Neural cell (in vitro differentiated cells): ENCODE results near the gene FOXC2. TPM values are rescaled to one million over a fixed set of nuclear protein-coding genes. Genes with fewer than 3 reads are reported as not detected.

Experiments used
- H2AFZ ChIP-seq: fragments of 200-600, 300-800 bp; sonication (generic), shearing (Covaris generic); 2 replicates; pipeline ENCODE4 v1.6.0; 2014; ENCODE audit warnings: low read depth, mild to moderate bottlenecking, antibody characterized with exemption, low read length, moderate library complexity
- H3F3A ChIP-seq: fragments of 200-600 bp; shearing (Covaris generic); 2 replicates; pipeline ENCODE4 v1.6.1; 2016; ENCODE audit warnings: mild to moderate bottlenecking, moderate library complexity, mixed read lengths, antibody characterized with exemption, low read length; ENCODE audit not compliant: insufficient read depth, poor library complexity, severe bottlenecking
- H3K27ac ChIP-seq: fragments of 200-600, 300-800 bp; sonication (generic), shearing (Covaris generic); 2 replicates; pipeline ENCODE4 v1.5.1; 2014; ENCODE audit warnings: mild to moderate bottlenecking, low read length, moderate library complexity
- H3K27me3 ChIP-seq: fragments of 300-800, 200-600 bp; sonication (generic), shearing (Covaris generic); 2 replicates; pipeline ENCODE4 v1.6.0; 2014; ENCODE audit warnings: mild to moderate bottlenecking, low read depth, low read length, moderate library complexity; ENCODE audit not compliant: insufficient read depth
- H3K36me3 ChIP-seq: fragments of 300-800, 200-600 bp; sonication (generic), shearing (Covaris generic); 2 replicates; pipeline ENCODE4 v1.5.1; 2014; ENCODE audit warnings: mild to moderate bottlenecking, antibody characterized with exemption, low read length, moderate library complexity; ENCODE audit not compliant: insufficient read depth
- H3K4me2 ChIP-seq: fragments of 300-800, 200-600 bp; sonication (generic), shearing (Covaris generic); 2 replicates; pipeline ENCODE4 v1.6.0; 2014; ENCODE audit warnings: mild to moderate bottlenecking, low read length
- H3K4me3 ChIP-seq: fragments of 300-800, 200-600 bp; sonication (generic), shearing (Covaris generic); 2 replicates; pipeline ENCODE4 v1.5.1; 2014; ENCODE audit warnings: mild to moderate bottlenecking, low read length, moderate library complexity
- H3K79me2 ChIP-seq: fragments of 200-600 bp; shearing (Covaris generic); replicated peaks from 2 replicates; pipeline ENCODE4 v1.6.0; 2014; ENCODE audit warnings: mild to moderate bottlenecking, low read length, moderate library complexity; ENCODE audit not compliant: insufficient read depth
- H3K9ac ChIP-seq: fragments of 300-800, 200-600 bp; sonication (generic), shearing (Covaris generic); 2 replicates; pipeline ENCODE4 v1.6.1; 2016; ENCODE audit warnings: mild to moderate bottlenecking, low read length, mixed read lengths
- H3K9me2 ChIP-seq: fragments of 200-600 bp; shearing (Covaris generic); 2 replicates; pipeline ENCODE4 v1.6.1; 2016; ENCODE audit warnings: mild to moderate bottlenecking, low read length, mixed read lengths; ENCODE audit not compliant: insufficient read depth
- H3K9me3 ChIP-seq: fragments of 200-600, 300-800 bp; sonication (generic), shearing (Covaris generic); 2 replicates; pipeline ENCODE4 v1.6.1; 2016; ENCODE audit warnings: mild to moderate bottlenecking, mixed run types, low read length, moderate library complexity, mixed read lengths
- H4K20me1 ChIP-seq: fragments of 200-600 bp; shearing (Covaris generic); 2 replicates; pipeline ENCODE4 v1.6.1; 2016; ENCODE audit warnings: mild to moderate bottlenecking, mixed run types; ENCODE audit not compliant: insufficient read depth
- CTCF ChIP-seq: fragments of 450-650 bp; IDR thresholded peaks from 2 replicates; pipeline ENCODE4 v1.5.1; 2014; ENCODE audit warnings: antibody characterized with exemption, mild to moderate bottlenecking, moderate library complexity; ENCODE audit not compliant: poor library complexity, severe bottlenecking
- EP300 ChIP-seq: fragments of 450-650 bp; conservative IDR thresholded peaks from 2 replicates; pipeline ENCODE4 v1.6.1; 2014; ENCODE audit warnings: antibody characterized with exemption, mild to moderate bottlenecking, moderate library complexity; ENCODE audit not compliant: poor library complexity, severe bottlenecking
- EZH2 ChIP-seq: fragments of 200-600, 300-800 bp; shearing (Covaris generic), sonication (generic); IDR thresholded peaks from 2 replicates; pipeline ENCODE4 v1.6.1; 2014; ENCODE audit warnings: antibody characterized with exemption, low read length, borderline replicate concordance, mild to moderate bottlenecking; ENCODE audit not compliant: insufficient read depth, poor library complexity, severe bottlenecking
- MXI1 ChIP-seq: fragments of 450-650 bp; conservative IDR thresholded peaks from 2 replicates; pipeline ENCODE4 v1.6.1; 2014; ENCODE audit warnings: antibody characterized with exemption, mild to moderate bottlenecking; ENCODE audit not compliant: poor library complexity, severe bottlenecking
- POLR2AphosphoS5 ChIP-seq: IDR thresholded peaks from 2 replicates; pipeline ENCODE4 v1.6.1; 2012
- RAD21 ChIP-seq: fragments of 450-650 bp; conservative IDR thresholded peaks from 2 replicates; pipeline ENCODE4 v1.6.1; 2014; ENCODE audit warnings: antibody characterized with exemption, mild to moderate bottlenecking, moderate library complexity
- REST ChIP-seq: IDR thresholded peaks from 2 replicates; pipeline ENCODE4 v1.6.1; 2012; ENCODE audit warnings: borderline replicate concordance
- SMC3 ChIP-seq: fragments of 450-650 bp; conservative IDR thresholded peaks from 2 replicates; pipeline ENCODE4 v1.6.1; 2014; ENCODE audit warnings: antibody characterized with exemption, mild to moderate bottlenecking, moderate library complexity; ENCODE audit not compliant: poor library complexity
- TAF1 ChIP-seq: IDR thresholded peaks from 2 replicates; pipeline ENCODE4 v1.6.1; 2012; ENCODE audit warnings: low read depth
- polyA plus RNA-seq: library from polyadenylated mRNA; depleted of rRNA; stranded (reverse); fragments of >200 nt; gene quantifications from 2 replicates; pipeline ENCODE4 v1.2.3, GENCODE V29; 2014

FOXC2 gene
- polyA plus RNA-seq, 1 donor from 2014 or later, result not detected

- H3K79me2 ChIP-seq, result no peaks in the 10 kb centered on the region
- H3K9me3 ChIP-seq, result no peaks in the 10 kb centered on the region
- TF ChIP-seq SMC3, result no peak
- no peak for TF ChIP-seq RAD21
- no peak for TF ChIP-seq EP300
- TF ChIP-seq MXI1, result no peak
- TF ChIP-seq POLR2AphosphoS5, result no peak
- TF ChIP-seq EZH2, result no peak
- no peak for TF ChIP-seq CTCF
- TF ChIP-seq REST, result no peak
- TF ChIP-seq TAF1, result no peak
- H3K36me3 ChIP-seq, result no peaks in the 10 kb centered on the region
- no peak overlapping the region for H3K4me3 ChIP-seq
- H4K20me1 ChIP-seq, result no peaks in the 10 kb centered on the region
- H3K27me3 ChIP-seq, result no peaks in the 10 kb centered on the region
- no peak overlapping the region for H3K9ac ChIP-seq
- no peak overlapping the region for H3K27ac ChIP-seq
- no peaks in the 10 kb centered on the region for H3F3A ChIP-seq
- no peak overlapping the region for H2AFZ ChIP-seq
- no peaks in the 10 kb centered on the region for H3K9me2 ChIP-seq
- H3K4me2 ChIP-seq, result no peak overlapping the region
Measured at GRCh38 chr16:86609661-86610060, 43.0 kb downstream of the FOXC2 start.

GRCh38 chr16:86610779-86611524 lies 44.3 kb downstream of the FOXC2 start:
- Histone ChIP-seq H2AFZ (no peak overlapping the region), H3K27ac (no peak overlapping the region), H3K9ac (no peak overlapping the region), H3K79me2 (no peaks in the 10 kb centered on the region), H4K20me1 (no peaks in the 10 kb centered on the region), H3K4me2 (no peak overlapping the region), H3F3A (no peaks in the 10 kb centered on the region), H3K27me3 (no peaks in the 10 kb centered on the region), H3K9me2 (no peaks in the 10 kb centered on the region), H3K36me3 (no peaks in the 10 kb centered on the region), H3K4me3 (no peak overlapping the region), H3K9me3 (no peaks in the 10 kb centered on the region)
- TF ChIP-seq REST (no peak), SMC3 (no peak), CTCF (no peak), TAF1 (no peak), MXI1 (no peak), RAD21 (no peak), EP300 (no peak), EZH2 (no peak), POLR2AphosphoS5 (no peak)
